Esophagus muscularis mucosa (tissue), 3 donors: Measurements from ENCODE around the gene ANKDD1A.

ENCODE experiments used
- POLR2A ChIP-seq: fragments of 450-650 bp; IDR thresholded peaks from one replicate; pipeline ENCODE4 v1.6.1; 2017; ENCODE audit warnings: antibody characterized with exemption, moderate library complexity, mild to moderate bottlenecking, low read depth
- POLR2AphosphoS5 ChIP-seq, 2 donors: sonication (generic); formaldehyde crosslinking; IDR thresholded peaks; one replicate each; pipeline ENCODE4 v1.6.1; 2017; ENCODE audit warnings: antibody characterized with exemption in 2 of 2
- TF ChIP-seq, protein P1 (sequence below), 3 experiments: fragments of 200-600 bp in 2 of 3; fragments of 450-650 bp in 1 of 3; sonication (generic) in 2 of 3; IDR thresholded peaks; one replicate each; pipeline ENCODE4 v1.5.1; 2017 to 2019; ENCODE audit warnings: antibody characterized with exemption in 3 of 3, mild to moderate bottlenecking in 2 of 3, moderate library complexity in 1 of 3

- TF ChIP-seq, protein P1, sequence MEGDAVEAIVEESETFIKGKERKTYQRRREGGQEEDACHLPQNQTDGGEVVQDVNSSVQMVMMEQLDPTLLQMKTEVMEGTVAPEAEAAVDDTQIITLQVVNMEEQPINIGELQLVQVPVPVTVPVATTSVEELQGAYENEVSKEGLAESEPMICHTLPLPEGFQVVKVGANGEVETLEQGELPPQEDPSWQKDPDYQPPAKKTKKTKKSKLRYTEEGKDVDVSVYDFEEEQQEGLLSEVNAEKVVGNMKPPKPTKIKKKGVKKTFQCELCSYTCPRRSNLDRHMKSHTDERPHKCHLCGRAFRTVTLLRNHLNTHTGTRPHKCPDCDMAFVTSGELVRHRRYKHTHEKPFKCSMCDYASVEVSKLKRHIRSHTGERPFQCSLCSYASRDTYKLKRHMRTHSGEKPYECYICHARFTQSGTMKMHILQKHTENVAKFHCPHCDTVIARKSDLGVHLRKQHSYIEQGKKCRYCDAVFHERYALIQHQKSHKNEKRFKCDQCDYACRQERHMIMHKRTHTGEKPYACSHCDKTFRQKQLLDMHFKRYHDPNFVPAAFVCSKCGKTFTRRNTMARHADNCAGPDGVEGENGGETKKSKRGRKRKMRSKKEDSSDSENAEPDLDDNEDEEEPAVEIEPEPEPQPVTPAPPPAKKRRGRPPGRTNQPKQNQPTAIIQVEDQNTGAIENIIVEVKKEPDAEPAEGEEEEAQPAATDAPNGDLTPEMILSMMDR (IDR thresholded peaks at IDR 0.05), result no peak
- no peak for TF ChIP-seq POLR2AphosphoS5 (IDR thresholded peaks at IDR 0.05)
- no peak for TF ChIP-seq POLR2A
Observed at GRCh38 chr15:64987136-64987535, 75.4 kb downstream of the ANKDD1A start.
